Psoas muscle (tissue), 8 donors: Measurements from ENCODE around the gene ZNF226. TPM values are rescaled to one million over a fixed set of nuclear protein-coding genes. Genes with fewer than 3 reads are reported as not detected.

Experiments used
- ATAC-seq, 4 donors: fragments of 200-7000 bp; cut with Tn5 transposase; one replicate each; pipeline ENCODE4 v1.9.1; 2020; ENCODE audit warnings: moderate library complexity in 3 of 4, mild to moderate bottlenecking in 2 of 4
- DNase-seq, 2 donors: peaks; one replicate each; pipeline ENCODE4 v3.0.0-alpha.2; 2020
- H3K27ac ChIP-seq: fragments of 200-600 bp; one replicate; pipeline ENCODE4 v1.8.0; 2022
- H3K27me3 ChIP-seq, 3 donors: fragments of 200-600 bp in 1 of 3; one replicate each; pipeline versions ENCODE4 v1.6.1 to v1.8.0; 2013 to 2022; ENCODE audit warnings: low read length in 2 of 3, mild to moderate bottlenecking in 2 of 3, moderate library complexity in 1 of 3; ENCODE audit not compliant: insufficient read depth in 3 of 3
- H3K36me3 ChIP-seq, 2 donors: fragments of 200-600 bp in 1 of 2; one replicate each; pipeline versions ENCODE4 v1.6.1 to v1.8.0; 2013 to 2022; ENCODE audit warnings: low read depth in 1 of 2, mild to moderate bottlenecking in 1 of 2, moderate library complexity in 1 of 2; ENCODE audit not compliant: insufficient read depth in 1 of 2
- H3K4me1 ChIP-seq: fragments of 200-600 bp; one replicate; pipeline ENCODE4 v1.8.0; 2022
- H3K4me3 ChIP-seq: fragments of 200-600 bp; one replicate; pipeline ENCODE4 v1.8.0; 2022; ENCODE audit warnings: mild to moderate bottlenecking
- H3K9me3 ChIP-seq: fragments of 200-600 bp; one replicate; pipeline ENCODE4 v1.8.0; 2022
- CTCF ChIP-seq: fragments of 200-600 bp; IDR thresholded peaks from one replicate; pipeline ENCODE4 v1.8.0; 2022; ENCODE audit warnings: antibody characterized with exemption
- WGBS, 3 donors: extraction: QIAGEN DNeasy Blood & Tissue Kit; methylation state at CpG; one replicate each; pipeline versions ENCODE4 v1.1.6 to v1.1.7; 2013; 5-methylcytosine and 5-hydroxymethylcytosine counted together
- intact Hi-C, 2 donors: fragments of 100-400 bp; cut with DNase I; formaldehyde crosslinking; loops; one replicate each; pipeline versions ENCODE4 v1.11.0 to v1.14.2; 2022
- polyA plus RNA-seq, 3 donors: library from polyadenylated mRNA; stranded (reverse); fragments of 200-250 nt; gene quantifications; one replicate each; pipeline ENCODE4 v1.2.3, GENCODE V29; 2013
- total RNA-seq, 4 donors: library from RNA; stranded (reverse); fragmentation: NEBNext Ultra II Directional in 2 of 4; extraction: Animal tissue kit (Norgen Biotek cat#: 25700) in 2 of 4; gene quantifications; one replicate each; pipeline versions ENCODE4 v1.2.1 to v1.2.4, GENCODE V29; 2021 to 2023
- donor health status: healthy with polysubstance abuse.
- donor health status: DM: no; HTN: no; CAD: no; lungs with moderate emphysema.
- donor health status: Bipolar disorder and iron deficiency.
- donor health status: healthy.
- donor health status: DM: yes; HTN: yes; CAD: no.
- donor health status: DM: no; HTN: no; CAD: no.
- donor health status: DM: no; HTN: no; CAD: no.
- donor health status: DM: yes; HTN: yes; CAD: no.

The ZNF226 gene
- total and polyA plus RNA-seq, 7 donors: 2.5 to 12.0 (median 7.1) TPM

- WGBS, 3 donors: 1 to 5% (median 5%) methylated on average over 13 of the region's 13 CpGs
Measured at GRCh38 chr19:44142059-44142433, 22.9 kb upstream of the ZNF226 start.

GRCh38 chr19:44149776-44150175, 15.1 kb upstream of the ZNF226 start:
- Histone ChIP-seq H3K9me3 (peaks cover 53% of the 10 kb centered on the region), H3K27ac (no peak overlapping the region)
- no peak for ATAC-seq

More at GRCh38 chr19:44142059-44142433, 22.9 kb upstream of the ZNF226 start:
- Histone ChIP-seq H3K27me3 (no peaks in the 10 kb centered on the region), H3K9me3 (peaks cover 11% of the 10 kb centered on the region), H3K4me3 (peak overlapping the region; percentile 90), H3K36me3 (peaks cover 4 to 30% of the 10 kb centered on the region in 2 donors), H3K4me1 (peaks cover 9% of the 10 kb centered on the region), H3K27ac (peak overlapping the region; percentile 80)
- ATAC-seq: peak in 3 of 4 donors; percentile 30 to 45 (median 43)
- TF ChIP-seq CTCF: no peak
- intact Hi-C loops: no loop called here
- DNase-seq: peak in 1 of 2 donors; percentile 14

GRCh38 chr19:44151491-44151890, 13.4 kb upstream of the ZNF226 start:
- no peak overlapping the region for H3K27ac ChIP-seq
- WGBS, 3 donors: 93 to 96% (median 94%) methylated on average over 5 of the region's 5 CpGs
- no peak for DNase-seq

More at GRCh38 chr19:44149776-44150175, 15.1 kb upstream of the ZNF226 start:
- no peak for DNase-seq
- 96 to 97% (median 96%) methylated on average over 4 of the region's 4 CpGs for WGBS, 3 donors
- Histone ChIP-seq H3K4me1 (no peaks in the 10 kb centered on the region), H3K36me3 (peaks cover 34 to 99% of the 10 kb centered on the region in 2 donors), H3K27me3 (no peaks in the 10 kb centered on the region), H3K4me3 (no peak overlapping the region)
- no peak for TF ChIP-seq CTCF
- intact Hi-C loops: no loop called here

GRCh38 chr19:44156475-44156874, 8.4 kb upstream of the ZNF226 start:
- Histone ChIP-seq H3K27me3 (no peaks in the 10 kb centered on the region), H3K9me3 (peaks cover 92% of the 10 kb centered on the region)

More at GRCh38 chr19:44151491-44151890, 13.4 kb upstream of the ZNF226 start:
- H3K9me3 ChIP-seq: peaks cover 67% of the 10 kb centered on the region
- no peak overlapping the region for H3K4me3 ChIP-seq
- no peak for TF ChIP-seq CTCF
- no peak for ATAC-seq
- intact Hi-C loops: no loop called here
- H3K27me3 ChIP-seq: no peaks in the 10 kb centered on the region
- peaks cover 40 to 99% of the 10 kb centered on the region in 2 donors for H3K36me3 ChIP-seq
- no peaks in the 10 kb centered on the region for H3K4me1 ChIP-seq

More at GRCh38 chr19:44156475-44156874, 8.4 kb upstream of the ZNF226 start:
- no peak for TF ChIP-seq CTCF
- Histone ChIP-seq H3K27ac (no peak overlapping the region), H3K4me3 (no peak overlapping the region), H3K4me1 (no peaks in the 10 kb centered on the region), H3K36me3 (peaks cover 28 to 65% of the 10 kb centered on the region in 2 donors)
- 96 to 100% (median 98%) methylated on average over 2 of the region's 2 CpGs for WGBS, 3 donors
- intact Hi-C loops: no loop called here
- DNase-seq (no peak), ATAC-seq (no peak)
